SH-SY5Y (cell line): ENCODE results near the gene FCHSD2.

Source experiments
- GATA2 ChIP-seq: IDR thresholded peaks from 2 replicates; pipeline ENCODE4 v1.6.1; 2011; ENCODE audit warnings: mild to moderate bottlenecking, low read depth, low read length
- GATA3 ChIP-seq: IDR thresholded peaks from 2 replicates; pipeline ENCODE4 v1.6.1; 2011; ENCODE audit warnings: low read depth, mild to moderate bottlenecking, low read length, moderate library complexity

The FCHSD2 gene

DNA sequence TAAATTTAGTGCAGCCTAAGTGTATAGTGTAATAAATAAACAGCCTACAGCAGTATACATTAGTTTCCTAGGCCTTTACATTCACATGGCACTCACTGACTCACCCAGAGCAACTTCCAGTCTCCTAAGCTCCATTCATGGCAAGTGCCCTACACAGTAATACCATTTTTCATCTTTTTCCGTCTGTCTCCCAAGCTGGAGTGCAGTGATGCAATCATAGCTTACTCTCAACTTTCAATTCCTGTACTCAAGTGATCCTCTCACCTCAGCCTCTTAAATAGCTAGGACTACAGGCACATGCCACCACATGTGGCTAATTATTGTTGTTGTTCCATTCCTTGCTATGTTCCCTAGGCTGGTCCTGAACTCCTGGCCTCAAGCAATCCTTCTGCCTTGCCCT is 54.4 kb downstream of the FCHSD2 start:
- TF ChIP-seq GATA2 (no peak), GATA3 (no peak)

DNA sequence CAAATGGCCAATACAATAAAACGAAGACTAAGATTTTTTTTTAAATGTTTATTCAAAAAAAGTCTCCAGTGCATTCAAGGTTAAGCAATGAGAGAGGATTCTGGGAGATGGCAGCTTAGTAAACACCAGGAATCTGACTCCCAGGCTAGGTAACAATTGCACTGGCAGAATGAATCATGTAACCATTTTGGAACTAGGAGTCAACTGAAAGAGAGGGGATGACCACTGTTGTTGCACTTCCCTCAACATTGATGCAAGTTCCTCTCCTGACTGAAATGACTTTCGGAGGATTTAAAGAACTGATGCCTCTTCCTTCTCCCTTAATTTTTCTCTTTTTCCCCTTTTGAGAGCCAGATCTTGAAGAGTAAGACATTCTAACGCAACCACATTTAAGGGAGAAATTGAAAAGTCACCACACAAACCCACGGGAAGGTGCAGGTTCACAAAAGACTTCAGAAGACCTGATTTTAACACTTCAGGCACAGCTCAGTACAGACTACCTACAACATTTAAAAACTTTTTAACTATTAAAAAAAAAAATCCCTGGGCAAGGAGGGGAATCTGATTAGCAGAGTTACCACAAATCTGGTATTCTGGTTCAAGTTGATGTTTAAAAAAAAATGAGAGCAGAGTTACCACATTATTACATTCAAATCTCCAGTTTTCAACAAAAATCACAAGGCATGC is 56.8 kb downstream of the FCHSD2 start:
- no peak for TF ChIP-seq GATA3
- TF ChIP-seq GATA2 = no peak

DNA sequence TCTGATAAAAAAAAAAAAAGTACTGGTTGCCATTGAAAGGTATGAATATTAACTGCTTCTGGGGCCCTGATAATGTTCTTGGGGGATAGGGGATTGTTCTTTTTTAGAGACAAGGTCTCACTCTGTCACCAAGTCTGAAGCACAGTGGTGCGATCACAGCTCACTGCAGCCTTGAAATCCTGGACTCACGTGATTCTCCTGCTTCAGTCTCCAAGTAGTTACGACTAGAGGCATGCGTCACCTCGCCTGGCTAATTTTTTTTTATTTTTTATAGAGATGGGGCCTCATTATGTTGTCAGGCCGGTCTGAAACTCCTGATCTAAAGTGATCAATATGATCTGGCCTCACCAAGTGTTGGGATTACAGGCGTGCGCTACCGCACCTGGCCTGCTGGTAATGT is 63.5 kb downstream of the FCHSD2 start:
- no peak for TF ChIP-seq GATA2
- TF ChIP-seq GATA3 = no peak

DNA sequence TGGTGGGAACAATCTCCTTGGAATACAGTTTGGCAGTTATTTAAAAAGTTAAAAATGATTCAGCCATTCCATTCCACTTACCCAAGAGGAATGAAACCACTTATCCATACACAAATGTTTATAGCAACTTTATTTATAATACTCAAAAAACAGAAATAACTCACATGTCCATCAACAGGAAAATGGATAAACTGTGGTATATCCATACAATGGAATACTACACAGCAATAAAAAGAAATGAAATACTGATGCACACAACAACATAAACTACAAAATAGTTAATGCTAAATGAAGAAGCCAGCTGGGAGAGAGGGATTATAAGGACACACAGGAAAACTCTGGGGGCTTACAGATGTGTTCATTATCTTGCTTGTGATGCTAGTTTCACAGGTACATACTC is 64.7 kb downstream of the FCHSD2 start:
- TF ChIP-seq GATA2 = no peak
- no peak for TF ChIP-seq GATA3

DNA sequence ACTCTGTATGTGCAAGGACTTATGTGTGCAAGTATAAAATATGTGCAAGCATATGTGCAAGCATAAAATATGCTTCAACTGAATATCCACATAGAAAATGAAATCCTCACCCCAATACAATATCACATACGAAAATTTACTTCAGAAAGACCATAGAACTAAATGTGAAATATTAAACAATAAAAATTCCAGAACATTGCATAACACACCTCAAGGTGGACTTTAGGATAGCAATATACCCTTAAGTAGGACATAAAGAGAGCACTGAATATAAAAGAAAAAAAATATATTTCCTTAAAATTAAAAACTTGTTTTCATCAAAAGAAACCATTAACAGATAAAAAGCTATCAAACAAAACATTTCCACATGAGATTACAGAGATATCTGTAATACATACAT is 67.8 kb downstream of the FCHSD2 start:
- TF ChIP-seq GATA2 (no peak), GATA3 (no peak)

DNA sequence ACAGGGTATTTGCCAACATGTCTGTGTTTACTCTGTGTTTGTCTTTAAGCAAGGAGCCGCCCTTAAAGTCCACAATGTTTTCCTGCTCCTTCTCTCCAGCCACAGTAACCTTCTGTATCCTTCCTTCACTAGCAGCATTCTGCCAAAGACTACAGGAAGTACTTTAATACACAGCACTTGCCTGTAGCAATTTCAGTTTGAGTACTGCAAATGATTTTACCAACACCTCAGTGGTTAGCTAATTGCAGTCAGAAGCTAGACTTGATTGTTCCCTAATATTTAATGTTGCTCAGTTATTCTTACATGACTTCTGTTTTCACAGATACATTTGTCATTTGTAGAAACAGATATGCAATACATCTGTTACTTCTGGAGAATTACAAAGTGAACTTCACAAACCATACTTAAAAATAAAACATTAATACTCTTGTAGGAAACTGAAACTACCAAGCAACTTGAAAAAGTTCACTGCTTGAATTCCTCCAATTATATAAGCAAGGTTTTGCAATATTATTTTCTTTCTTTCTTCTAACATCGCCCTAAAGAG is 69.1 kb downstream of the FCHSD2 start:
- no peak for TF ChIP-seq GATA2
- no peak for TF ChIP-seq GATA3

DNA sequence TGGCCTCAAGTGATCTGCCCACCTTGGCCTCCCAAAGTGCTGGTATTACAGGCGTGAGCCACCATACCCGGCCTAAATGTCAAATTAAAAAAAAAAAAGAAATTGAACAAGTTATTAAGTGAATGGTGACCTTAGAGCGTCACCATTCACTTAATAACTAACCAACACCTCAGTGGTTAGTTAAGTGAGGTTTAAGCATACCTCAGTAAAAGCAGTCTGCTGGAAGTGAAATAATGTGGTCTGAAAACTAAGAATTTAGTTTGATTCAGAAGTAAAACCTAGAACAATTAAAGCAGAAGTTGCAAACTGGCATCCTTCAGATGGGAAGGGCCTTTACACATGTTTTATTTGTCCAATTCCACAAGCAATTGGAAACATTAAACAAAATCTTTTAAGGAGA is 71.5 kb downstream of the FCHSD2 start:
- no peak for TF ChIP-seq GATA3
- TF ChIP-seq GATA2 = no peak

DNA sequence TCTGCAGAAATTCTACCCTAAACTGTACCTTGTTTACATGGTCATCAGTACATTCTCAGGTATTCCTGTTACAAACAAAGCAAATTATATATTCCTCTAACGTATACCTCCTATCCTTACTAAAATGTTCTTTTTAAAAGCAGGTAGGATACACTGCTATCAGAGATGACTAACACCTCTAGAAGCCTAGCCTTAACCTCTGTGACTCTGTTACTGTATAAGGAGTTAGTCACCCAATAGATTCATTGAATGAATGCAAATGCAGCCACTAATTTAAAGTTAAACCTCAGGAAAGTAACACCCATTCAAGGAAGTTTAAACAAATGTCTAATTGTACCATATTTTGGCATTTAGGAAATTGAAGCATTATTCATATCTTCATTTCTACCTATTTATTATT is 82.2 kb downstream of the FCHSD2 start:
- TF ChIP-seq GATA2 = no peak
- no peak for TF ChIP-seq GATA3

DNA sequence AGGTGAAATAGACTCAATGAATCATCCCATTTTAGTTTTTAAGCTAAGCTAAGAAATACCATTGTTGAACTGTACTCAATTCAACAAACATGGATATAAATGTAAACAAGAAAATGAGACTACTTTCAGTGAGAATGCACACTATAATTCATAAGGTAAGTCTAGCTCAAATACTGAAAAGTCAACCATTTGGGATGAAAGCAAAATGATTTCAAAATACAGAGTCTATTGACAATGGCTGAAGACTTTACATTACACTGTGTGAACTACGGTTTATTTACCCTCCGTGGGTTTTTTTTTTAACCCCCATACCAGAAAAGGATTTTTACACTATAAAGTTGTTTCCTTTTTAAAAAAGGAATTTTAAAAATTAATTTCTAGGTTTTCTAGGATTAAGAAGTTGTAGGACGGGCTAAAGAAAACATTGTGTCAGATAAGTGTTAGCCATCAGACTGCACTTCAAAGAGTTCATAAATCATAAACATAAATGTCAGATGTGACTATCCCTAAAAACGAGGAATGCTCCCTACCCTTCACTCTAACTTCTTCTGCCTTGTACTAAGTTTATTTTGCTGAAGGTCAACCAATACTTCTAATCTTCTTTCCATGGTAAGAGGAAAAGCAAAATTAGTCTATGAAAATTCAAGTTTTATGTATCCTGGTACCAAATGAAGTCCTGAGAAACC is 83.0 kb downstream of the FCHSD2 start:
- TF ChIP-seq GATA2 (no peak), GATA3 (no peak)

DNA sequence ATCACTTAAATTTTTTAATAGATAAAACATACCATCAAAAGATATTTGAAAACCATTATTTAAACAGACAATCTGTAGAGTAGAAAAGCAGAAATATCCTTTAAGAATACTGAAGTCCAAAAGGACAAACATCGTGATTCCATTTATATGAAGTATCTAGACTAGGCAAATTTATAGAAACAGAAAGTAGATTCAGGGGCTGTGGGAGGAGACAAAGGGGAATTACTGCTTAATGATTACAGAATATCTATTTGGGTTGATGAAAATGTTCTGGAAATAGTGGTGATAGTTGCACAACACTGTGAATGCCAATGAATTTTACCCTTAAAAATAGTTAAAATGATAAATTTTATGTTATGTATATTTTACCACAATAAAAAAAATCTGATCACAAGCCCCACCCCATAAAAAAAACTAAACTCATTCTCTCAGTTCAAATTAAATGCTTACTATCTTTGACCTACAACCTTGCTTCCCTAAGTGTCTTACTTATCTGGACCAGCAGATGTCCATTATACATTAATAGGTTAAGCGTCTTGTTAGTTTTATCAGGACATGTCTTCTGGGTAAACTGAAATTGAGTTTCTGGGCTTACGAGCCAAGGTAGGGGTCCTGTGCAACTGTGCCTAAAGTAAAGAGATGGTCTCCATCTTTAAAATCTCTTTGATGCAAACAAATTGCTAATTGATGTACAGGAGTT is 86.3 kb downstream of the FCHSD2 start:
- peak; percentile 30; the same call in 1 of the 2 replicates for TF ChIP-seq GATA3
- peak; percentile 25; the same call in 1 of the 2 replicates for TF ChIP-seq GATA2

DNA sequence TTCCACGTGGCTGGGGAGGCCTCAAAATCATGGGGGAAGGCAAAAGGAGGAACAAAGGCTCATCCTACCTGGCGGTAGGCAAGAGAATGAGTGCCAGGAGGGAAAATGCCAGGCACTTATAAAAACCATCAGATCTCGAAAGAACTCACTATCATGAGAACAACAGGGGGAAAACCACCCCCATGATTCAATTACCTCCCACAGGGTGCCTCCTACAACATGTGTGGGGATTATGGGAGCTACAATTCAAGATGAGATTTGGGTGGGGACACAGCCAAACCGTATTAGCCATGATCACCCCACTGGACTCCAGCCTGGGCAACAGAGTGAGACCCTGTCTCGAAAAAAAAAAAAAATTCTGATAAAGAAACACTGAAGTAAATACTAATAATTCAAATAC is 87.1 kb downstream of the FCHSD2 start:
- TF ChIP-seq GATA2 (no peak), GATA3 (no peak)

DNA sequence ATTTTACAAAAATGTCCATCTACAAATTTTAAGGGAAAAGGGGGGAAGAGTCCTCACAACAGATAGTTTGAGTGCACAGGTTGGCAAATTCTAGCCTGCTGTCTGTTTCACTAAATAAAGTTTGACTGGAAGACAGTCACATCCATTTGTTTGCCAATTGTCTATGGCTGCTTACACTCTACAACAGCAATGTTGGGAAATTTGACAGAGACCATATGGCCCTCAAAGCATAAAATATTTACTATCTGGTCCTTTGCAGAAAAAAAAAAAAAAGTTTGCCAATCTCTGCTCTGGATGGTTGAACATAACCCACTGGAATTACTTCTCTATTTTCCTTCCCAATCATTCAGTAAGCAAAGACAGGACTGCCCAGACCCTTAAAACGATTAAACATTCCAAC is 88.2 kb downstream of the FCHSD2 start:
- TF ChIP-seq GATA3 (no peak), GATA2 (no peak)

DNA sequence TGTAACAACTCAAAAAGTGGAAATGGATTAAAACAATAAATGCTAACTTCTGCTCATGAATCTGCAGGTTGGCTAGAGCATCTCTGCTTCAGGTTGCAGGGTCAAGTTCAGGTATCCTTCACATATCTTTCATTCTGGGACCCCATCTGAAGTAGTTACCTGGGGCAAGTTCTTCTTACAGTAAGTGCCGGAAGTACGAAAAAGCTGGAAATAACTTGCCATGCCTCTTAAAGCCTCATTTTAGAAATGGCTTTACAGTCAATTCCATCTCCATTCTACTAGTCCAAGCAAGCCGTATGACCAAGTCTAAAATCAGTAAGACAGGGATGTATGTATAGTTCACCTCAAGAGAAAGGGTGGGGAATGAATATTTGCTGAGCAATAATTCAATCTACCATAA is 93.7 kb downstream of the FCHSD2 start:
- TF ChIP-seq GATA3 = no peak
- no peak for TF ChIP-seq GATA2

DNA sequence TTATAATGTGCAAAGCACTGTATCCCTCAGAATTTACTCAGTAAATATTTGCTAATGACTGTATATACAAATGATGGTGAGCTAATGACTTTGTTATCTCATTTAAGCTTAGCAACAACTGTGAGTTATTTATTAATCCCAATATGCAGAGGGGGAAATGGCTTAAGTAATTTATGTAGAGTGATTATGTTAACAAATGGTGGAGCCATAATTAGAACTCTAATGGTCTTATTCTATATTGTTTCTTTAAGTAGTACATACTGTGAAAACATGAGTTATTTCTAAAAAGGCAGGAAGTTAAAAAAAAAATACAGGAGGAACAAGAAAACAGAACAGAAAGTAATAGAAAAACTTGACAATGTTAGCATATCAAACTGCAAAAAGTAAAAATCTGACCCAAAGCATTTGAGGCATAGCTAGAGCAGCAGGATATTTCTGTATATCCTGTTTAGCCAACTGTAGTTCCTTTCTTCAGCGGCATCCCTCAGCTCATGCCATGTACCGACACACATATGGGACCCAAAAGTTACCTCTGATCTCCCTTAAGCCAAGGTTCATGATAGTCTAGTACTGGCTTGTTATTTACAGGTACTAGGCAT is 94.2 kb downstream of the FCHSD2 start:
- no peak for TF ChIP-seq GATA2
- TF ChIP-seq GATA3 = no peak
